Epithelial cell of prostate (primary cell): ENCODE data around the gene SH3BP5L.

Experiments
- DNase-seq: peaks from one replicate; pipeline ENCODE4 v3.0.0-alpha.2; 2011; ENCODE audit warnings: low read depth, low spot score
- H3K27ac ChIP-seq: fragments of 450-650 bp; 2 replicates; pipeline ENCODE4 v1.5.1; 2017; ENCODE audit warnings: mild to moderate bottlenecking

SH3BP5L gene

DNA sequence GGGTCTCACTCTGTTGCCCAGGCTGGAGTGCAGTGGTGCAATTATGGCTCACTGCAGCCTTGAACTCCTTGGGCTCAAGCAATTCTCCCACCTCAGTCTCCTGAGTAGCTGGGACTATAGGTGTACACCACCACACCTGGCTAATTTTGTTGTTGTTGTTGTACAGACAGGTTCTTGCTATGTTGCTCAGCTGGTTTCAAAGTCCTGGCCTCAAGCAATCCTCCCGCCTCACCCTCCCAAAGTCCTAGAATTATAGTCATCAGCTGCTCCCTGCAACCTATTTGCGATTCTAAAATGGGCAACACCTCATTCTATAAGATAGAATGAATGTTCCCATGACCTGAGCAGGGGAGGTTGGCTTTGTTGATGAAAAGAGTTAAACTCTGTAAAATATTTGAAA is 36.4 kb downstream of the SH3BP5L start:
- peak overlapping the region; percentile 37 for H3K27ac ChIP-seq
- DNase-seq, result peak; percentile 14

- DNase-seq, result no peak
- no peak overlapping the region for H3K27ac ChIP-seq
Measured at GRCh38 chr1:248788327-248788726, 37.4 kb downstream of the SH3BP5L start.

- no peak overlapping the region for H3K27ac ChIP-seq
- no peak for DNase-seq
Measured at GRCh38 chr1:248787430-248787829, 38.3 kb downstream of the SH3BP5L start.

DNA sequence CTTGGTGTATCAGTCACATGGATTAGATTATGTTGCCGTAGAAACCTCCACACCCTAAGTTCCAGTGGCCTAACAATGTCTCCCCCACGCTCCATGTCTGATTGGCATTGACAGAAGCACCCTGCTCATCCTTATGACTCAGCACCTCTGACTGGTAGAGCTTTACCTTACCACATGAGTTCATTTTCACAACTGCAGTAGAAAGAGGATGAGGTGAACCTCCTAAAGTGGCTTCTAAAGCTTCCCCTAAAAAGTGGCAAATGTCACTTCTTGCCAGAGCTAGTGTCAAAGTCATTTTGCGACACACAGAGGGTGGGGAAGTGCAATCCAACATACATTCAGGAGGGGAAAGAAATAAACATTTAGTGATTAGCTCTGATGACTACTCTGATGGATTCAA is 39.6 kb downstream of the SH3BP5L start:
- H3K27ac ChIP-seq, result no peak overlapping the region
- peak; percentile 8 for DNase-seq

DNA sequence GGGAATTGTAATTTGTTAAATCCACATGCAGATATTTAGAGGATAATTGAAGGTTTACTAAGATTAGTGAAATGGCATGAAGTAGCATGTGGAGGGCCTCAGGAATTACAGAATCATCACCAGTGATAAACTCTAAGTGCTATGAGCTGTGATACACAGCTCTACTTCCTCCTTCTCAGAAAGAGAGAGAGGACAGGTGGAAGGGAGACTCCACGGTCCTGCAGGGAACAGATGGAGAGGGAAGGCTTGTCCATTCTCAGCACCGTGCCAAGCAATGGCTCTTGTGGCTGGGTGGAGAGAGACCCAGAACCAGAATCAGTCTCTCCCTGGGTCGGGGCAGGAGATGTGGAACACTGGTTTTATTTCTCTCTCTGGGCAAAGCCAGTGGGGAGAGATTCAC is 42.3 kb downstream of the SH3BP5L start:
- H3K27ac ChIP-seq, result no peak overlapping the region
- DNase-seq, result no peak

DNA sequence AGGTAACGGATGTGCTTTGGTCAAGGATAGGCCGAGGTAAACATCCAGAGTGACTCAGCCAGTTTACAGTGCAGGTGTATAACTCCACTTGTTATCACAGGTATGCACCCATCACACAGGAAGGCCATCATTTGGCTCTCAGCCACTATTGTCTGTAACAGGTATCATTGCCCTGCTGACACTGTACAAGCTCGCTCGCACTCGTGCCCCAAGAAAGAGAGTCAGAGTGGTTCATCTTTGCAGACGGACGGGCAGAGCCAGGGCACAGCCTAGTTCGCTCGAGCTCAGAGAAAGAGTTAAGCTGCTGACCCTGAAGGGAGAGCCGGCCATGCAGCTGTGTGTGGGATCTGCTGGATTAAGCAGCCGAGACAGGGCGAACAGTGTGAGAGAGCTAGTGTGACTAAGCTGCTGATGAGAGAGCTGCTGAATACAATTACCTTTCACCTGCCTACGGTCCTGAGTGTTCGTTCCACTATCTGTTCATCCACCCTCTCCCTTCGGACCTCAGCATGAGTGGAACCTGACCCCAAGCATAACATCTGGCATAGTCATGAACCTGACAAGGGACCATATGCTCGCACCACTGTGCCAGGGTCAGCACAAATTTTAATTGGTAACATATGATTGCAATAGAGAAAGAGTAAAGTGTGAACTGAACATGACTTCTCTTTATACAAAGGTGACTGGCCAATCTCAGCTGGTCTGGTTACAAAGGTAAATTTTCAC is 43.1 kb downstream of the SH3BP5L start:
- no peak for DNase-seq
- no peak overlapping the region for H3K27ac ChIP-seq

GRCh38 chr1:248779350-248779749 is 46.4 kb downstream of the SH3BP5L start:
- DNase-seq, result no peak
- no peak overlapping the region for H3K27ac ChIP-seq

DNA sequence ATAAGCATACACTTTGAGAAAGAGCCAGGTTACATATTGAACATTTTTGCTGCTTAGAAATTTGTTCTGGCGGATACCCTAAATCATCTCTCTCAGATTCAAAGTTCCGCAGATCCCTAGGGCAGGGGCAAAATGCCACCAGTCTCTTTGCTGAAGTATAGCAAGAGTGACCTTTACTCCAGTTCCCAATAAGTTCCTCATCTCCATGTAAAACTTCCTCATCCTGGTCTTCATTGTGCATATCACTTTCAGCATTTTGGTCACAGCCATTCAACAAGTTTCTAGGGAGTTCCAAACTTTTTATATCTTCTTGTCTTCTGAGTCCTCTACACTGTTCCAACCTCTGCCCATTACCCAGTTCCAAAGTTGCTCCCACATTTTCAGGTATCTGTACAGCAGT is 46.8 kb downstream of the SH3BP5L start:
- H3K27ac ChIP-seq, result no peak overlapping the region
- no peak for DNase-seq

- no peak overlapping the region for H3K27ac ChIP-seq
- DNase-seq, result no peak
Measured at GRCh38 chr1:248776991-248777390, 48.7 kb downstream of the SH3BP5L start.

- H3K27ac ChIP-seq, result no peak overlapping the region
- DNase-seq, result no peak
Measured at GRCh38 chr1:248775441-248775840, 50.3 kb downstream of the SH3BP5L start.
